Fibroblast of the aortic adventitia (primary cell): ENCODE data around the gene NIT1. TPM values are rescaled to one million over a fixed set of nuclear protein-coding genes. Genes with fewer than 3 reads are reported as not detected.

ENCODE experiments used
- DNase-seq: peaks from one replicate; pipeline ENCODE4 v3.0.0-alpha.2; 2010; ENCODE audit warnings: low read depth
- H3K4me3 ChIP-seq: 2 replicates; pipeline ENCODE4 v1.5.1; 2011; ENCODE audit warnings: low read depth, mild to moderate bottlenecking, control low read depth, low read length, moderate library complexity
- total RNA-seq: library from RNA; depleted of rRNA; stranded (reverse); fragments of >200 nt; gene quantifications from 2 replicates; pipeline ENCODE4 v1.2.3, GENCODE V29; 2012; ENCODE audit warnings: low replicate concordance
- TF ChIP-seq, protein P1 (sequence below): IDR thresholded peaks from 2 replicates; pipeline ENCODE4 v1.5.1; 2011; ENCODE audit warnings: mild to moderate bottlenecking, low read length, control low read depth, inconsistent platforms; ENCODE audit not compliant: insufficient read depth

Gene NIT1
- total RNA-seq, 1 donor: 18.3 TPM

DNA sequence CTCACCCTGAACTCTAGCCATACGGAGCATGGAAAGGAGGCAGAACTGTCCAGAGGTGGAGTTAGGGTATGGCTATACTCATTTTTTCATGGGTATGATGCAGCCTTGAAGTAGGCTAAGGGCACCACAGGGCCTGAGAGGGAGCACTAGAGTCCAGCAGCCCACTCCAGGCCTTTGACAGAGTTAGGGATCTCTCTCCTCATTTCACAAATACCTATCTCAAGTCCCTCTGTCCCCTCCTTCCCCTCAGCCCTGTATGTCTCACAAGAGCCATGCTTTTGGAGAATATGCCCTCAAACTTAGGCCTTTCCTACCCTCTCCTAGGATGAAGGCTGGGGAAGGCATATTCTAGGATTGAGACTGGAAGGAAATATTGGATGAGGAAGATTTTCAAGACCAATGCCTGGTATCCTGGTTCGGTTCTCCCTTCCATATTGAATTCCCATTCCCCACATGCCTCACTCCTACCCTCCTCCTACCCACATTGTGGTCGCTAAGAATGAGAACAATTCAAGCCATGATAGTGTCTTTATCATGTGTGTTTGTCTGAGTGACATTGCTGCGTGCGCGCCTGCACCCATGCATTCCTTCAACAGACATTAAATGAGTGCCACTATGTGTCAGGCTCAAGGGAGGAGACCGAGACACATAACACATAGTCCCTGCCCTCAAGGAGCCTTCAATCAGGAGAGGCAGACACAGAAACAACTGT is 26.0 kb upstream of the NIT1 start:
- H3K4me3 ChIP-seq: no peak overlapping the region
- DNase-seq: no peak
- TF ChIP-seq, protein P1, sequence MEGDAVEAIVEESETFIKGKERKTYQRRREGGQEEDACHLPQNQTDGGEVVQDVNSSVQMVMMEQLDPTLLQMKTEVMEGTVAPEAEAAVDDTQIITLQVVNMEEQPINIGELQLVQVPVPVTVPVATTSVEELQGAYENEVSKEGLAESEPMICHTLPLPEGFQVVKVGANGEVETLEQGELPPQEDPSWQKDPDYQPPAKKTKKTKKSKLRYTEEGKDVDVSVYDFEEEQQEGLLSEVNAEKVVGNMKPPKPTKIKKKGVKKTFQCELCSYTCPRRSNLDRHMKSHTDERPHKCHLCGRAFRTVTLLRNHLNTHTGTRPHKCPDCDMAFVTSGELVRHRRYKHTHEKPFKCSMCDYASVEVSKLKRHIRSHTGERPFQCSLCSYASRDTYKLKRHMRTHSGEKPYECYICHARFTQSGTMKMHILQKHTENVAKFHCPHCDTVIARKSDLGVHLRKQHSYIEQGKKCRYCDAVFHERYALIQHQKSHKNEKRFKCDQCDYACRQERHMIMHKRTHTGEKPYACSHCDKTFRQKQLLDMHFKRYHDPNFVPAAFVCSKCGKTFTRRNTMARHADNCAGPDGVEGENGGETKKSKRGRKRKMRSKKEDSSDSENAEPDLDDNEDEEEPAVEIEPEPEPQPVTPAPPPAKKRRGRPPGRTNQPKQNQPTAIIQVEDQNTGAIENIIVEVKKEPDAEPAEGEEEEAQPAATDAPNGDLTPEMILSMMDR: no peak

DNA sequence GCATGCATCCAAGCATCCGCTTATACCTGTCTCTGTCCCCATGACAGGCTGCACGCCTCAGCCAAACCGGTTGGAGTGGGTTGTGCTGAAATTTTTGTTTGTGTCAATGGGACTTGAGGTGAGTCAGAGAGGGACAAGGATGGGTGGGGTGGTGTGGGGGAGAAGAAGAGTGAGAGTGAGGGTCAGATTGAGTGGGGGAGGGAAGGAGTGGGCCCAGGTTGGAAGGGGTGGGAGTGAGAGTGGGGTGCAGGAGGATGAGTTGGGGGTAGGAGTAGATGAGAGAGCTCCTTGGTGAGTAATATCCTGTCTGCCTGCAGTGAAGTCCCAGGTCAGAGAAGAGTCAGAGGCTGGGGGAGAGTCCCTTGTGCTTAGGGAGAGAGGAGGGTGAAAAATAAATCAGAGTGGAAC is 25.3 kb upstream of the NIT1 start:
- H3K4me3 ChIP-seq: no peak overlapping the region
- TF ChIP-seq, protein P1: no peak
- no peak for DNase-seq

DNA sequence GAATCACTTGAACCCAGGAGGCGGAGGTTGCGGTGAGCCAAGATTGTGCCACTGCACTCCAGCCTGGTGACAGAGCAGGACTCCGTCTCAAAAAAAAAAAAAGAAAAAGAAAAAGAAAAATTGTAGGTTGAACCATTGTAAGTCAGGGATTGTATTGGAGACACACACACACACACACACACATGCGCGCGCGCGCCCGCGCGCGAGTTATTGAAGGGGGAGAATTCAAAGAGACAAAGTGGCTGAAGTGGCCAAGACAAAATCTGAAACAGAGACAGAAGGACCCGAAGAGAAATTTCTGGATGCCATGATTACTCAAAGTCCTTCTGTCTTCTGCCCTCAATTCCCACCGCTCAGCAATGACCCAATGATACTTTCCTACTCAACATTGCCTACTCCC is 23.4 kb upstream of the NIT1 start:
- TF ChIP-seq, protein P1: no peak
- H3K4me3 ChIP-seq: no peak overlapping the region
- DNase-seq: no peak

DNA sequence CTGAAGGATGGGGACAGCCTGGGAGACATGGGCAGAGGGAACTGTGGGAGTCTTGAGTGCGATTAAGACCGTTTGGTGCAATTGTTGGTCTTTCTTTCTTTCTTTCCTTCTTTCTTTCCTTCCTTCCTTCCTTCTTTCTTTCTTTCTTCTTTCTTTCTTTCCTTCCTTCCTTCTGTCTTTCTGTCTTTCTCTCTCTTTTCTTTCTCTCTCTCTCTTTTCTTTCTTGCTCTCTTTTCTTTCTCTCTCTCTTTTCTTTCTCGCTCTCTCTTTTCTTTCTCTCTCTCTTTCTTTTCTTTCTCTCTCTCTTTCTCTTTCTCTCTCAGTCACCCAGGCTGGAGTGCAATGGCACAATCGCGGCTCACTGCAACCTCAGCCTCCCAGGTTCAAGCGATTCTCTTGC is 22.7 kb upstream of the NIT1 start:
- no peak overlapping the region for H3K4me3 ChIP-seq
- TF ChIP-seq, protein P1: no peak

DNA sequence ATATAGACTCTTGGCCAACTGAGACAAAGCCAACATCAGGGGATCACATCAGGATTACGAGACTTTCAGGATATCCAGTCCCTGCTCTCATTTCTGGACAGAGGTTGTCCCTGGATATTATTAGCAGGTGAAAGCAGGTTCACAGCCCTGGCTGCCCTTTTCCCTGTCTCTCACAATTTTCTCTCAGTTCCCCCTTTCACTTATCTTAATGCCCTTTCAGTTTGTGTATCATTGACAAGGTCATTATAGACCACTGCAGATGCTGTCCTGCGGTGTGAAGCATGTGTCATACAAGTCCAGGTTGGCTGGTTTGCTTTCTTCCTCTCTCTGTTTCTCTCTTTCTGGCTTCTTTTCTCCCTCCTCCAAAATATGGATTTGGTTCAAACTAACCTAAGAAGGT is 21.9 kb upstream of the NIT1 start:
- no peak overlapping the region for H3K4me3 ChIP-seq
- DNase-seq: no peak
- TF ChIP-seq, protein P1: no peak

More for the DNA sequence above, 22.7 kb upstream of the NIT1 start:
- DNase-seq: no peak

DNA sequence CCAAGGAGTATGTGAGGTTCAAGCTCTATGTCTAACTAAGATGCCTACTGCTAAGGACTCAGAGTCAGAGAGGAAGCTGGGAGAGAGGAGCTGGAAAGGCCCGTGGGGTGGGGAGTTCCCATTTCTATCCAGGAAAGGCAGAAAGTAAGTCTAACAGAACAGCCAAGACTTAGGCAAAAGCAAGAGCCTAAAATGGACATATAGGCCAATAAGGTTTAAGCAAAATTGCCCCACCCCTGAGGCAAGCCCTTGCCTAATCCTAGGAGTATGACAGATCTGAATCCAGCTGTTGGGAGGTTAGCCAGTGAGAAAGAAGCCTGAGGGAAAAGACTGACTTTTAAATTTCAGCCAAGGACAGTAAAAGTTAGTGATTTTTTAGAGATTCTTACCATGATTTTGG is 21.4 kb upstream of the NIT1 start:
- H3K4me3 ChIP-seq: no peak overlapping the region
- peak; percentile 90 for DNase-seq
- TF ChIP-seq, protein P1: no peak
